G401 (cell line): Measurements from ENCODE around the gene JMJD7. TPM values are rescaled to one million over a fixed set of nuclear protein-coding genes. Genes with fewer than 3 reads are reported as not detected.

ENCODE experiments used
- DNase-seq: peaks from one replicate; pipeline ENCODE4 v3.0.0-alpha.2; 2015; ENCODE audit warnings: low spot score
- in situ Hi-C: cut with HindIII; loops from 2 replicates; pipeline ENCODE4 v1.10.0; 2016; ENCODE audit warnings: low sequenced_read_pairs, mixed read lengths
- total RNA-seq: library from RNA; depleted of rRNA; stranded (reverse); fragments of >200 nt; shearing (Covaris generic); gene quantifications from 2 replicates; pipeline ENCODE4 v1.2.3, GENCODE V29; 2014; rRNA removed

JMJD7 gene
- 6.7 and 11.8 TPM in 2 replicates for total RNA-seq

DNA sequence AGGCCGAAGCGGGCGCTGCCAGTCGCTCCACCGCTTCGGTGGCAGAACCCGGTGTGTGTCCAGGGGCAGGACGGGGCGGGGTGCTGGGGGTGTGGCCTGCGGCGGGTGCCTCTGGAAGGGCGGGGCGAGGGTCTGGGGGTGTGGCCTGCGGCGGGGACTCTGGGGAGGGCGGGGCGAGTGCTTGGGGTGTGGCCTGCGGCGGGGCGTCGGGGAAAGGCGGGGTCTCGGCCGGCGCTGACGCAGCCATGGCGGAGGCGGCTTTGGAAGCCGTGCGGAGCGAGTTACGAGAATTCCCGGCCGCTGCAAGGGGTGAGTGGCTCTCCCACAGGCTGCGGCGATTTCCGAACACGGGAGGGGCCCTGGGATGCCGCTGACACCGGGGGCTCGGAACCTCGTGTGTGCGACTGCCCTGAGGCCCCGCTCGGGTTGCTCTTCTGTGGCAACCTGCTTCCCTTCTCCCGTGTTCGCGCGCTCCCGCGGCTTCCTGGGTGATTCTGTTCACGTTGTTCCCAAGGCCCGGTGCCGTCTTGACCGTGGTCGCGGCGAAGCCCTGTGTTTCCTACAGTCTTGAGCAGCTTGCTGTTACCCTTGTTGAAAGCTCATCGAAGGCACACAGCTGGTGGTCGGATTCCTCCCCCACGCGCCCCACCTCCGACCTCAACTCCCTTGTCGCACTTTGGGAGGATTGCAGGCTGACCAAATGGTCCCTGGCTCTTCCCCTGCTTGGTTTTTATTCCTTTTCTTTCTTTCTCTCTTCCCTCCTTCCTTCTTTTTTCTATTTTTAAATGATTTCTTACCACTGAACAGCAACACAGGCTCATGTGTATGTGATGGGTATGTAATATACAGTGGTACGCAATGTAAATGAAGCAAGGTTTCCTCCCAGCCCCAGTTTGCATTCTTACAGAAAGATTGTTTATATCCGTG lies at the start of gene JMJD7:
Gene JMJD7 (plus strand): TSS at position 213 of the 927 bp plus-strand sequence. CDS start 33 bp downstream, at position 246.
- in situ Hi-C loops: no loop called here
- peak; percentile 94 for DNase-seq

DNA sequence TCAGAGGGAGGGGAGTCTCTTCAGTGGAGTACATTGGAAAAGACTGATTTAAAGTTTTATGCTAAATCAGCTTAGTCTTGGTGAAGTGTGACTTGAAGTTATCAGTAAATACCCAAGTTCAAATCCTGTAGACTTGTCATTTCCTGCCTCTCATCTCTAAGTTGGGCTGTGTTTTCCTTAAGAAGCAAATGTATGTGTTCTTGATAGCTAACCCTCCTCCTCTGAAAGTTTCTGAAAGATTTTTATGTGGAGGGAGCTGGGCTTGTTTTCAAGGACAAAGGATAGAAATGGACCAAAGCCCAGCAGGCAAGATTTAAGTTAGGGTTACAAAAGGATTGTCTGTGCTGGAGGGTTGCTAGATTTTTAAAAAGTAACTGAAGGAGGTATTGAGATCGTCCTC lies 49.4 kb upstream of the JMJD7 start:
- in situ Hi-C loops: no loop called here

DNA sequence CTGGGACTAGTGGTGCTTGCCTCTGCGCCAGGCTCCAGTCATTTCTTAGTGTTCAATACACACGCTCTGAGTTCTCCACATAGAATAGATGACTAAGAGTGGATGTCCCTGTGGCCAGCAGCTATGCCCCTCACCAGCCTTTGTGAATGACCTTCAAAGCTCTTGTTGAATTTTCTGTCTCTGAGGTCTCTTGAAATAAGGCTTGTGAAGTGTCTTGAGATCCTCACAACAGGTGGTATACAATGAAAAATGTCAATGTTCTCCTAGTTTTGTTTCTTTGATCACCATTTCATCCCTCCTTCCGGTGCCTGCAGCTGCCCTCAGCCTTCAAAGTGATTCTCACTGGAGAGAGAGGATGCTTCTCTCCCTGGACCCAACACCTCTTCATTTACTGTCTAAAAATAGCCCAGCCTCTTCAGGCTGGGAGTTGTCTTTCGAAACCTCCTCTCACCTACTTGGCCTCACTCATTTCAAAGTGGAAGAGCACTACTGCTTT lies 48.2 kb upstream of the JMJD7 start:
- in situ Hi-C loops: no loop called here
- DNase-seq: no peak

More for the DNA sequence above, 49.4 kb upstream of the JMJD7 start:
- no peak for DNase-seq

DNA sequence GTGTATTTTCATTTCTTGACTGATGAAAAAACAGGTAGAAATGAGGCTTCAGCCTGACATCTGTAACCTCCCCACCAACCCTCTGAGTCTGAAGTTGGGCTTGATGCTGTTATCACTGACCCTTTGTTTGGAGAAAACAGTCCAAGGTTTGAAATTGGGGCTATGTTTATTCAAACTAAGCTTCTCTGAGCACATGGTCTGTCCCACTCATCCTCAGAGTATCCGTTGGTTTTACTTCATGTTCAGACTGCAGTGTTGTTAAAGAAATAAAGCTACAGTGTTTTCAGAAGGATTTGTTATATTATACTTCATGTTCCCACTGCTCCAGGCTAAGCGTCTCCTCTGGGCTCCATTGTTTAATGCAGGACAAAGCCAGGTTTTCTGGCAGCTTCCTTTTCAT lies 47.6 kb upstream of the JMJD7 start:
- no peak for DNase-seq
- in situ Hi-C loops: no loop called here

DNA sequence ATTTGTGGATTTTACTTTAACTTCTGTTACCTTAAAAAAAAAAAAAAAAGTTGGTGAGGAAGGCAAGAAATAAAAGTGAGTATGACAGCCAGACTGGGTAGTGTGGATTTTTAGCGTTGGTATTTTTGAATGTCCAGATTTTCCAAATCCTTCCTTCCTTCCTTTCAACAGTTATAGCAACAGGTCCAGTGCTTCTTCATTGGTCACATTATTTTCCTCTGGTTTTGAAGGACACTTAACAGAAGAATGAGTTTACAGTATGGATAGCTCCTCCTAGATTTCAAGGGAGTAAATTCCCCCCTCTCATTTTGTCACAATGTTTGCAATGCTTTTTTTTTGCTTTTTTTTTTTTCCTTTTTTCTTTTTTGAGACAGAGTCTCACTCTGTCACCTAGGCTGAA lies 47.2 kb upstream of the JMJD7 start:
- in situ Hi-C loops: no loop called here

DNA sequence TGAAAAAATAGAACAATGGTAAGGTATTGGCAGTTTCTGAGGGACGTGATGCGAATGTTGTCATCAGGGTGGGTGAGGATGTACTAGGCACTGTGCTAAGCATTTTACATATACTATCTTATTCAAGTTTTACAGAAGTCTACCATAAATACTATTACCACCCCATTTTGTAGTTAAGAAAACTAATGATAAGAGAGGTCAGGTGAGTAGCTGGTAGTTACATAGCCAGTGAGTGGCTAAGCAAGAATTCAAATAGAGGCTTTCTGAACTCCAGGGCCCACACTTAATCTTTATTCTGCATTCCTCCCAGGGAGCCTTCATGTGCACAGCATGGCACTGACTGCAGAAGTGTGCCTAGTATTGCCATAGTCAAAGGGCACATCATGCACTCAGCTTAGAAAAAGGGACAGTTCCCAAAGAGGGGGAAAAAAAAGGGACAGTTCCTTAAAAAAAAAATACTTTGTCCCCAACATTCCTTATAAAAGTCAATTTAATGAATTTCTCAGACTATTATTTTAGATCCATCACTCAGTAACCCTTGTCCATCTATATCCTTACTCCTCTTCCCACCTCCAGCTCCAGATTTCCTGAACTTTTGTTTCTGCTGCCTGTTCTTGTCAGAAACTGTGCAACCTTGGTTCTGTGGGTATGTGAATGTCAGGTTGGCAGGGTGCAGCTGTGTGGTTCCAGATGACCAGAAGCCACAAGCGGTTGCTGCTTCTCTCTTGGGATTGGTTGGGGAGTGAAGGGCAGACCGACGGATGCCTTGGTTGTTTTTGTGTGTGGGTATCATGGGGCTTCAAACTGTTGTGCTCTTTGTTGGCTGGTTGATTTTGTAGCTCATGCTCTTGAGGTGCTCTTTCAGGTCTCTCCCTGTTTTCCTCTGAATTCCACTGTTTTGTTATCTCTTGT lies 45.3 kb upstream of the JMJD7 start:
- in situ Hi-C loops: no loop called here

More for the DNA sequence above, 47.2 kb upstream of the JMJD7 start:
- DNase-seq: no peak

DNA sequence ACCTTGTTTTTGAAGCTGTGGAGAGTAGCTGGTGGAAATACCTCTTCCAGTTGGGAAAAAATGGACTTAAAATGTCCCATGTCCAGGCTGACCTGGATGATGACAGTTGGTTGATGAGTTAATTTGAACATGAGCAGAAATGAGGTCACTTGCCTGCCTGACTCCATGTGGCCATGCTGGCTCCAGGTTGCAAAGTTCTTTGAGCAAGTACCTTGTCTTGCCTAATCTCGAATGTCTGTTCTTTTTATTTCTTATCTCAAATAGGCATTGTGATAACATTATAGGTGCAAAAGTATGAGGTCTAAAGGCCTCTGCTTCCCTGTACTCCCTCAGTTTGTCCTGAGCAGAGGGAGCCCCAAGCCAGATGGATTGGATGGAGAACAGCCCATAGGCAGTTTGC lies 44.6 kb upstream of the JMJD7 start:
- in situ Hi-C loops: no loop called here
- DNase-seq: peak; percentile 90

More for the DNA sequence above, 45.3 kb upstream of the JMJD7 start:
- DNase-seq: no peak

DNA sequence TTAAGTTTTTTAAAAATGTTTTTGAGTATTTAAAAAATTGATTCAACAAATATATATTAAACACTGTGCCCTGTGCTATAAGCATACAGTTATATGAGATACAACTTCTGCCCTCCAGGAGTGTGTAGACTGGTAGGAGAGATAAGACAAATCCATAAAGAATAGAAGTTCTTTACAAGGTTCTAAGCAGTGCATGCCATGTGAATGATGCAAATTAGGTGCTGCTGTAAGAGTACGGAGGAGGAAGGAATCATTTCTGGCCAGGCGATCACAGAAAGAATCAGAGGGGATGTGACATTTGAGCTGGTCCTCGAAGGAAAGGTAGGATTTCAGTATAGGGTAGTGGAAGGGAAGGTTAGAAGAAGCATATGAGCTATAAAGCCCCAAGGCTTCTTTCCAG lies 39.6 kb upstream of the JMJD7 start:
- in situ Hi-C loops: no loop called here
- DNase-seq: no peak

DNA sequence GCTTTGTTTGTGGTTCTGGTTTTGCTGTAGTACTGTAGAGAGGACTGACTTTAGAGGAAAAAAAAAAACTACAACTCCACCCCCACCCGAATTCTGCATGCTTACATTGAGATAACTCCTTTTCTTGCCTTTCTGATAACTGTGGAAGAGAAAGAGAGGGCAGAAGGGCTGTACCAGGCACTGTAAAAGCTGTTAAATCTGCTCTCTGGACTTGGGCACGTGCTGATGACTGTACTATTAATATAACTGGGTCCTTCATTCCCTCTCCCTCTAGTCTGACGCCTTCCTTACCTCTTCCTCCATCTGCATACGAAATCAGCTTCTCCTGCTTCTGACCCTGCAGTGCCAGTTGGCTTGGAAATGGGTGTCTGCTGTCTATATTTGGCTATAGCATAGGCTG lies 38.7 kb upstream of the JMJD7 start:
- in situ Hi-C loops: no loop called here
- DNase-seq: no peak

DNA sequence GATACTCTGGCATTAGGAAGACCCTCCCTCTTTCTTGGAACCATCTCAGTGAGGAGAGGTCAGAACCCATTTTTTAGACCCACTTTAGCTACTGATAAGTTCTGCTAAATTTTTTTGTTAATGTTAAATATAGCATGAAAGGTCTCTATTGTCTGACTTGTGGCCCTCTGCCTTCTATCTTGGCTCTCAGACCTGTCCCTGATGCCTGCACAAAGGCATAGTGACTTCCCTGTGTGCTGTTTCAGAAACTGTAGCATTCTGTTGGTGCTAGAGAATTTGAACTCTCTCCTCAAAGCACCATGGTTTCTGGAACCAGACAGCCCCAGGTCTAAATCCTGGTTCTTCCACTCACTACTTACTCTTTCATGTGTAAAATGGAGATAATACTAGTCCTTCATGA lies 38.2 kb upstream of the JMJD7 start:
- in situ Hi-C loops: no loop called here
- no peak for DNase-seq

DNA sequence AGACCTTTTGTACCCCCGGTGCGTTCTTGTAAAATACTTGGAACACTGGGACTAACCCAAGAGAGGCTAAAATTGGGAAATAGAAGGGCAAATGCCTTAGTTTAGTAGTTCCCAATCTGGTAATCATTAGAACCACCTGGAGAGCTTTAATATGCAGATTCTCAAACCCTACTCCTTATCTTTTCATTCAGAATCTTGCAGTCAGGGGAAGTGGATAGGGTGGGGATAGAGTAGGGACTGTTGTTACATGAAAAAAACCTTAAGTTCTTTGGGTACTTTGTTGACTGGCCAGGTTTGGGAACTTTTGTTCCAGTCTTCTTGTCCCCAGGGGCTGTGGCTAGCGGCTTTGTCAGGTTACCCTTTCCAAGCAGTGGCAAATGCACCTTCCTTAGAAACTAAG lies 37.7 kb upstream of the JMJD7 start:
- in situ Hi-C loops: no loop called here
- DNase-seq: no peak

DNA sequence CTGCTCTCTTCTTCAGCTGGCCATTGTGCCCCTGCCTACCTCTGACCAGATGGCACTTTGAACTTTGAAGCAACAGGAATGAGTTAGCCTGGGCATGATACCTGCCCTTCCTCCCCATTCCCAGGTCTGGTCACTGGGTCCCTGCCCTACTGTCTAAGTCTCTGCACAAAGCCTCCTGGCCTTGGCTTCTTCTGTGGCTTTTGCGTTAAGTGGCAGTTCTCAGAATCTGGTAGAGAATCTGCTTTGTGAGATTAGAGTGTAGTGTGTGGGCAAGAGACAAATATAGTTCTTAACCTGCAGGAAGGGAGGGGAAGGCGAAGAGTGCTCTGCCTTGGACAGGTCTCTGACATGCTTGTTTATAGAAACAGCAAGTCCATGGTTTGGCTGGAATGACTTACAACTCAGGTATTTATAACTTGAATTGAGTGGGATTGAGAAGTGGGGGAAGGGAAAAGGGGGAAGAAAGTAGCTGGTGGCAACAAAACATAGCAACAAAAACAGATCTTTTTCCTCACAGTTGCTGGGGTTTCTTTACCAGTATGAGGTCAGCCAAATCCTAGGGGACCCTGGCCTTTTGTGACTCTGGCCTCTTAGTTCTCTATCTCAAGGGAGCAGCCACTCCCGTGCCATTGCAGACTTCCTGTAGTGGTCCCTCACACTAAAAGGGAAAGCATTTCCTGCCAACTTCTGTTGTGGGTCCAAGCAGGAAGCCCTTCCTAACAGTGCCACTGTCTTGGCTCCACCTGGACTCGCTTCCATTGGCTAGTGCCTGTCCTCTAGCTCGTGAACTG lies 36.9 kb upstream of the JMJD7 start:
- in situ Hi-C loops: no loop called here
- no peak for DNase-seq

DNA sequence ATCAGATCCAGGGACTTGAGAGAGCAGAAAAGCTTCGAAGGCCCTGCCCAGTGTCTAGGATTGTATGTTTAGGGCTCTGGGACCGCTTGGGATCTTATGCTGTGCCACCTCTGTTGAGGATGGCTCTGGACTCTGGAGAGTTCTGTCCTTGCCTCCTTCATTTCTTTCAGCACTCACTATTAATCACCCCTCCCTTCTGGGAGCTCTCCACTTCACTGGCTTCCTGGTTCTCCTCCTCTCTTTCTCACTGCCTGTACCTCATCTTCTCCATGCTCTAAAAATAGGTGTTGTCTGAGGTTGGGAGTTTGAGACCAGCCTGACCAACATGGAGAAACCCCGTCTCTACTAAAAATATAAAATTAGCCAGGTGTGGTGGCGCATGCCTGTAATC lies 36.4 kb upstream of the JMJD7 start:
- in situ Hi-C loops: no loop called here
- no peak for DNase-seq

DNA sequence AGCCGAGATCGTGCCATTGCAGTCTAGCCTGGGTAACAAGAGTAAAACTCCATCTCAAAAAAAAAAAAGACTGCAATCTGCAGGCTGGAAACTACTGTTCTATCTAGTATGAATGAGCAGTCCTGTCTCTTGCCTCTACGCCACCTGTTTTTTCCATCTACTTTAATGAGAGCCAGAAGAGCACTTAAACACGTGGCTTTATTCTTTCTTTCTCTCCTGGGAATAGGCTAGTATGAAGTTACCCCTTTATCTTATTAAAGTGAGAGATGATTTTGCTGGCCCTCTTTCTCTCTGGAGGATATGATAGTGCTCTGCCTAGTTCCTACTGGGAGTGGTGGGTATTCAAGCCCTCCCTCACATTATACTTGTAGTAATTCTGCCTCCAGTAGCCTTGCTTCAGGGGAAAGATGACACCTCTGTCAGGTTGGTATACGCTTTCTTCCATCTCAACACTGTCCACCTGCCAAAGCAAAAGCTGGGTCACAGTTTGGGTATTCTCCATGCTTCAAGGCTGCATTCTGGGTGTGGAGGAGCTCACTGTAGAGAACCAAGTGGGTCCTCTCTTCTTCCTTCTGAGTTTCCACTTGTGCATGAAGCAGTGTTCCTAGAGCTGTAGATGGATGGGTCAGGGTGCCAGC lies 35.8 kb upstream of the JMJD7 start:
- in situ Hi-C loops: no loop called here
- no peak for DNase-seq

DNA sequence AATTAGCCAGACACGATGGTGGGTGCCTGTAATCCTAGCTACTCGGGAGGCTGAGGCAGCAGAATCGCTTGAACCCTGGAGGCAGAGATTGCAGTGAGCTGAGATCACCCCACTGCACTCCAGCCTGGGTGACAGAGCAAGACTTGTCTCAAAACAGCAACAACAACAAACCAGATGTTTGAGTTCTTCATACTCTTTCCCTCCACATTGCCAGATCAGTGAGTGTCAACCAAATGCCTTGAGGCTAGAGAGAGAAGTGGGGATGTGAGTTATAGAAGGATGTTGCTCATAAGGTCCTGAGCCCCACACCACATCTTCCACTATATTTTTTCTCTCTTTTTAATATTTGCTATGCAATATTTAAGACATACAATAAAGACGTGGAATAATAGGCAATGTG lies 33.8 kb upstream of the JMJD7 start:
- DNase-seq: no peak
- in situ Hi-C loops: no loop called here

DNA sequence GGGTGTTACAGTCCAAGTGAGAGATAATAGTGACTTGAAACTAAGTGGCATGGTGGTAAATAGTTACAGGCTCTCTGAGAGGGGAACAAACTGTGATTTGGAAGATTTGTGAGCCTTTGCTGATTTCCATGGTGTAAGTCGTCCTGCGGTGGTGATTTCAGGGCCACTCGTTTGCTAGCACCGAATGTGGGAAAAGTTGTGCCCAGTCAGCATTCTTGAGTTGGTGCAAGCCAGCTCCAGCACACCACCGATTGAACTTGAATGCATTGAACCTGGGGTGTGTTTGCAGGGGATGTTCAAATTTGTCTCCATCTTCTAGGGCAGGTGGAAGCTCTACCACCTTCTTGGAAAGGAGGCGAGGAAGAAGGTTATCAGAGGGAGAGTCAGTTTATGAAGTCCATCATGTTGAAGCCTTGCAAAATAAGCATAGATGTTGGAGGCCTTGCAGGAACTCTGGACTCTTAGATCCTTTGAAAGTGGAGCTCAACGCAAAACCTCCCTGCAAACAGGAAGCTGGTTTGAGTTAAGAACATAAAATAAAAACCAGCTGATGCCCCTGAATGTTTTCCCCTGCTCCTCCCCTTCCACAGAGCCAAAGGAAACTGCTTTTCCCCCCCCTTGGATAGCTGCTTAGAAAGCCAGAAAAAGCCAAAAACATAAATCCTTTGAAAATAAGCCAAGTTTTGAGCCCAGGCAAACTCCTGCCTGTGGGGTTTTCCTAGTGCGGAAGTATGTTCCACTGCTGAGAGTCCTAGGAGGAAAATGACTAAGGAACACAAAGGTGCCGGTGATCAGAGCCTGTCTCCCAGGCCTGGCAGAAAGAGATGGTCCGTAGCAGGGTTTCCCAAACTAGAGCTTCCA lies 31.7 kb upstream of the JMJD7 start:
- in situ Hi-C loops: no loop called here
- DNase-seq: no peak

DNA sequence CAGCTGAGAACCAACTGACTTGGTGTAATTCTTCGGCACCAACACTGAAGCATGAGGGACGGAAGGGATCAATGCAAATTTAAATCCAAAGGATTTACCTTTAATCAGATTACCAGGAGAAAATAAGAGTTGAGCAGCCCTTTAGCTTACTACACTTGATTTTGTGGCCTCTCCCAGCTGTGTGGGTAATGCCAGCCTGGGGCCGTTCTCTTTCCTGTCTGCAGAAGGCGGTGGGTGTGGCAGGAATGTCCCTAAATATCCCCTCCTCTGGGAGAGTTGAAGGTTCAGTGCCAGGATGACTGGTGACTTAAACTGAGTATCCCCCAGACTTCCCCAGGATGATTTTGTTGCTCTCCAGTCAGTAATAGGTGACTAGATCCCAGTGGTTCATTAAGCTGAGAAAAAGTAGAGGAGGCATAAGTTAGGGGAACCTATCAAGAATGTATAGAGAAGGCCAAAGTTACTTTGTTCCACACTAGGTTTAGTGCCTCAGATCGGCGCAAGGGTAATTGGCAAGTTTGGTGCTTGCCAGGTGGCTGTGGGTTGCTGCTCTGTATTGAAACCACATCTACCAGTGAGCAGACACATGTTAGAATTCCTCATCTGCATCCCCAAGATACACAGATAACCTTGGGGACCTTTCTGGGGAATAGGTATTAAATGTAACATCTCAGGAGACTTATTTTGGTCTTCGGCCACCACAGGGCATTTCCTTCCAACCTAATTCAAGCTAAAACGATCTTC lies 30.5 kb upstream of the JMJD7 start:
- DNase-seq: no peak
- in situ Hi-C loops: no loop called here
